GM06990 (cell line): ENCODE measurements around the gene MAGEF1.
"Not testable (repeated sequence)": the region's sequence is repeated elsewhere in the genome, so short reads cannot be mapped to it uniquely, and the experiment has no call there.

Experiments
- DNase-seq: peaks from one replicate; pipeline ENCODE4 v3.0.0-alpha.2; 2011; ENCODE audit not compliant: insufficient read length; ENCODE audit errors: extremely low read depth
- H3K27me3 ChIP-seq: replicated peaks from 2 replicates; pipeline ENCODE4 v1.6.0; 2011; ENCODE audit warnings: low read length; ENCODE audit not compliant: control insufficient read depth, insufficient read depth
- H3K36me3 ChIP-seq: 2 replicates; pipeline ENCODE4 v1.5.1; 2011; ENCODE audit warnings: low read length; ENCODE audit not compliant: control insufficient read depth, insufficient read depth
- H3K4me3 ChIP-seq: replicated peaks from 2 replicates; pipeline ENCODE4 v1.5.1; 2011; ENCODE audit warnings: low read depth, mild to moderate bottlenecking, control low read depth, low read length
- TF ChIP-seq, protein P1 (sequence below): IDR thresholded peaks from 2 replicates; pipeline ENCODE4 v1.5.1; 2011; ENCODE audit warnings: low read length, control low read depth, mild to moderate bottlenecking, inconsistent platforms; ENCODE audit not compliant: insufficient read depth, poor library complexity, severe bottlenecking

MAGEF1 gene

DNA sequence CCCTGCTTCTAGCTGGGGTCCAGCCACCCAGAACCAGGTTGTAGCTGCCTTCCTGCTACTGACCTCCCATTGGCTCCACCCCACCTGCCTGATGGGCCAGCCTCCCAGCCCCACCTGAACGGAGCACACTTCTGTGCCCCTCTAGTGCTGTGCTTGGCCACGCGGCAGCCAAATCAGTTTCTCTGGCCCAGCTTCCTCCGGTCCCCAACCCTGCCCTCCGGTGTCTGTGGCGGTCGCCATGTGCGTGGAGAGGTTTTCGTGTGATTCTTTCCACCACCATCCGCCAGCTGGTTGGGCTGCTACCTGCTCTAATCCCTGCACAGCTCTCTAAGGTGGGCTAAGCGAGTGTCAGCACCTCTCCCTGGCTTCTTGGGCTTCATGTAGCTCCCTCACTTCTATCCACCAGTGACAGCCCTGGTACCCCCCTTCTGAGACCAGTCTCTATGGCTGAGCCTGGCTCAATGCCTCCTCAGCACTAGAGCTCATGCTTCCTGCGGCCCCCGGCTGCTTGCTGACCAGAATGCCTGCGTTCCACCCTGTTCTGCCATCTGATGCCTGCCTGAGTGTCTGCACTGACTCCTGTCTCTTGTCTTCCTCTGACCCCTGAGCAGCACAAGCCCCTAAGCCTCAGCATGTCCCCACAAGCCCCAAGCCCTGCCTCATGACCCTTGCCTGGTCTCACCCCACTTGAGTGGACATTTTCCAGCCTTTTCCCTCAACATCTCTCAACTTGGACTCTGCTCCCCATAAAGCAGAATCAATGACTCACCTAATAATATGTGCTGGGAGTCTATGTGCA lies 23.2 kb upstream of the MAGEF1 start:
- DNase-seq = no peak
- Histone ChIP-seq H3K4me3 (no peak overlapping the region), H3K27me3 (no peaks in the 10 kb centered on the region; the same call in none of the 2 replicates), H3K36me3 (no peaks in the 10 kb centered on the region)
- TF ChIP-seq, protein P1, sequence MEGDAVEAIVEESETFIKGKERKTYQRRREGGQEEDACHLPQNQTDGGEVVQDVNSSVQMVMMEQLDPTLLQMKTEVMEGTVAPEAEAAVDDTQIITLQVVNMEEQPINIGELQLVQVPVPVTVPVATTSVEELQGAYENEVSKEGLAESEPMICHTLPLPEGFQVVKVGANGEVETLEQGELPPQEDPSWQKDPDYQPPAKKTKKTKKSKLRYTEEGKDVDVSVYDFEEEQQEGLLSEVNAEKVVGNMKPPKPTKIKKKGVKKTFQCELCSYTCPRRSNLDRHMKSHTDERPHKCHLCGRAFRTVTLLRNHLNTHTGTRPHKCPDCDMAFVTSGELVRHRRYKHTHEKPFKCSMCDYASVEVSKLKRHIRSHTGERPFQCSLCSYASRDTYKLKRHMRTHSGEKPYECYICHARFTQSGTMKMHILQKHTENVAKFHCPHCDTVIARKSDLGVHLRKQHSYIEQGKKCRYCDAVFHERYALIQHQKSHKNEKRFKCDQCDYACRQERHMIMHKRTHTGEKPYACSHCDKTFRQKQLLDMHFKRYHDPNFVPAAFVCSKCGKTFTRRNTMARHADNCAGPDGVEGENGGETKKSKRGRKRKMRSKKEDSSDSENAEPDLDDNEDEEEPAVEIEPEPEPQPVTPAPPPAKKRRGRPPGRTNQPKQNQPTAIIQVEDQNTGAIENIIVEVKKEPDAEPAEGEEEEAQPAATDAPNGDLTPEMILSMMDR = no peak

DNA sequence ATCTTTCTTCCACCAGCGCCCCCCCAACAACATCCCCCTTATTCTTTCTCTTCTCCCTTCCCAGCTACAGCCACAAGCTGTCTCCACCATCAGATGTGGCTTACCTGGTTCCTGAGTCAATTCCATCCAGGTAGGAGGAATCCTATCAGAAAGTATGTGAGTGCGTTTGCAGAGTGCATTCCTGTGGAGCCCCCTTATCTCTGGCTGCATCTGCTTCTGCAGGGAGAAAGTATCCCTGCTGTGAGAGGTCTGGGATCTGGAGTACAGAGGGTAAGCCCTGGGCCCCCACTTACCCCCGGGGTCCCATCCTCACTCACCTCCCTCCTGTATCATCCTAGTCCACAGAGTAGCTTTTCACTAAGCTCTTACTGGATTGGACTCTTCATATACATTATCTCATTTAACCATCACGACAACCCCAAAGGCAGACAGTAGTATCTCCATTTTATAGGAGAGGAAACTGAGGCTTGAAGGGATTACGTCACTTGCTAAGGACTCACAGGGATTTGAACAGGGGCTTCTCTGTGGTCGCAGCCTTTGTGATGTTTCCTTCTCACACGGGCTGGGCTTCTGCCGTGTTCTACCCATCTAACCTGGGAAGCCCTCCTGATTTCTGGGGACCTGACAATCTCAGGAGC lies 22.2 kb upstream of the MAGEF1 start:
- Histone ChIP-seq H3K36me3 (no peaks in the 10 kb centered on the region), H3K4me3 (no peak overlapping the region), H3K27me3 (no peaks in the 10 kb centered on the region; the same call in none of the 2 replicates)
- TF ChIP-seq, protein P1 = no peak
- DNase-seq = no peak

DNA sequence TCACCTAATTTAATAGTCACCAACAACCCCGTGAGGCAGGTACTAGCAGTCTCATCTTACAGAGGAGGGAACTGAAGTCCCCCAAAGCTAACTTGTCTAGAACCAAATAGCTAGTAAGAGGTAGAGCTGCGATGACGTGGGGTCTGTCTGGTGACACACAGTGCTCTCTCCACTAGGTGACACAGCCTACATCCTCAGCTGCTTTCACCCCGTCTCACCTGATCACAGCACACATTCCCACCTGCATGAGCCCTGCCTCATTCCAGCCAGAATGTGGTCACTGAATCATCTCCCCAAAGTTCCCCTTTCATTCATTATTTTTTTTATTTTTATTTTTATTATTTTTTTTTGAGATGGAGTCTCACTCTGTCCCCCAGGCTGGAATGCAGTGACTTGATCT lies 21.3 kb upstream of the MAGEF1 start:
- no peak for DNase-seq
- H3K27me3 ChIP-seq = no peaks in the 10 kb centered on the region; the same call in none of the 2 replicates
- no peak overlapping the region for H3K4me3 ChIP-seq
- H3K36me3 ChIP-seq = no peaks in the 10 kb centered on the region
- TF ChIP-seq, protein P1 = no peak

DNA sequence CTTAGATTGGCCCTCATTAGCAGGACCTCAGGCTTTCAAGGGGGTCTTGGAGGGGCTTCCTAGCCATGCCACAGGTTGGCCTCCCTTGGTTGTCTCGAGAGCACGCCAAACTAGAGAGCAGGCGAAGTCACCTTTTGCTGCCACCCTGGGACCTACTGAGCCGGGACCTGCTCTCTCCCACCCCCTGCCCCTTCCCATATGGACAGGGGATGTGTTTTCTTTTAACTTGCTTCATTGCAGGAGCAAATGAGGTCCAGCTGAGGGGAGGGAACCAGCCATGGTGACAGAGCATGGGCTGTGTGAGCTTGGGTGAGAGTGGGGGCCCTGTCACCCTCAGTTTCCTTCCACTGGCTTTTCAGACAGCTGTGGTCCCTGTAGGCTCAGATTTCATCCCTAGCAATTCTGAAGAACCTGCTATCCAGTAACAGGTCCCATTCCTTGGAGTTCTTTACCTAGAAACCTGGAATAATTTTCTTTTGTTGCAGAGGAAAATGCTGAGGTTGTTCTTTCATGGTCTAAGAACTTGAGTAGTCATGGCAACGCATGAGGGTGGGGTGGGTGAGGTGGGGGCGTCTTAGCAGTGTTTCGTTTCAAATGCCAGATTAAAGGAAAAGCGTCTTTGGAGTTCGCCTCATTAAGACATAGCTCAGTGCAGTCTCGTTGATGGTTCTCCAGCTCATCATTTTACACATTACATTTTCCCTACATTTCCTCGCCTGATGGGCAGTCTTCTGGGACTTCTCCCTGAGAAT lies 20.1 kb upstream of the MAGEF1 start:
- TF ChIP-seq, protein P1 = no peak
- no peak for DNase-seq
- H3K27me3 ChIP-seq = no peaks in the 10 kb centered on the region; the same call in none of the 2 replicates
- no peak overlapping the region for H3K4me3 ChIP-seq
- no peaks in the 10 kb centered on the region for H3K36me3 ChIP-seq

DNA sequence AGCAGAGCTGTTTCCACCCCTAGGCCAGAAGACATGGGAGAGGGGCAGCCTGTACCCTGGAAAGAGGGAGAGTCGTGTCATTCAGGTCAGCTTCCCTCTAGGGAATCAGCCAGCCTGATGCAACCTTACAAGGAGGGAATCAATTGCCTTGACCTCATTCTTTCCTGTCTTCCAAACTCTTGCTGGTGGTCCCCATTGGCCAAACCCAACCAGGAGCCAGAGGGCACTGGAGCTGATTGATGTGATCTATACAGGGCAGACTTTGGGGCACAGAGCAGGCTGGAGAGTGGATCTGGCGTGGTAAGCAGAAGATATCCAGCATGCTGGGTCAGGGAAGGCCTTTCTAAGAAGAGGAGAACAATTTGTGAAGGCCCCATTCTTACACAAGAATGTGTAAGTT lies 19.1 kb upstream of the MAGEF1 start:
- Histone ChIP-seq H3K27me3 (no peaks in the 10 kb centered on the region; the same call in none of the 2 replicates), H3K4me3 (no peak overlapping the region), H3K36me3 (no peaks in the 10 kb centered on the region)
- DNase-seq = no peak
- TF ChIP-seq, protein P1 = no peak

DNA sequence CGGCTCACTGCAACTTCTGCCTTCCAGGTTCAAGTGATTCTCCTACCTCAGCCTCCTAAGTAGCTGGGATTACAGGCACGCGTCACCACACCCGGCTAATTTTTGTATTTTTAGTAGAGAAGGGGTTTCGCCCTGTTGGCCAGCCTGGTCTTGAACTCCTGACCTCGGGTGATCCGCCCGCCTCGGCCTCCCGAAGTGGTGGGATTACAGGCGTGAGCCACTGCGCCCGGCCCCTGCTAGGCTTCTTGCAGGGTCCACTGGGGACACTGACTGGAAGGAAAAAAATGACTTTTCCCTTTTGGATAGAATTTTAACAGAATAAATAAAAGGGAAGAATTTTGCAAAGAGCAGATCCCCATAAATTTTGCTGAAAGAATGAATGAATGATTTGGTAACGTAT lies 17.3 kb upstream of the MAGEF1 start:
- not testable (repeated sequence) for DNase-seq, H3K36me3 ChIP-seq, H3K4me3 ChIP-seq, H3K27me3 ChIP-seq
